Keratinocyte (primary cell): Measurements from ENCODE around the gene PLAAT1. TPM values are rescaled to one million over a fixed set of nuclear protein-coding genes. Genes with fewer than 3 reads are reported as not detected.

Experiments used
- DNase-seq: peaks from one replicate; pipeline ENCODE4 v3.0.0-alpha.2; 2011; ENCODE audit warnings: low read depth, missing footprints, low spot score
- FAIRE-seq: peaks from 2 replicates; lab custom pipeline; 2011; peaks lifted over from hg19 to GRCh38; lab: Jason Lieb, UNC
- H2AFZ ChIP-seq: 2 replicates; pipeline ENCODE4 v1.6.0; 2012; ENCODE audit warnings: low read length, control low read depth, inconsistent platforms; ENCODE audit not compliant: control insufficient read depth
- H3K27ac ChIP-seq: 2 replicates; pipeline ENCODE4 v1.5.1; 2011; ENCODE audit warnings: low read length; ENCODE audit not compliant: control insufficient read depth, insufficient read depth
- H3K27me3 ChIP-seq: 3 replicates; pipeline ENCODE4 v1.6.0; 2011; ENCODE audit warnings: low read length; ENCODE audit not compliant: control insufficient read depth, insufficient read depth; ENCODE audit errors: extremely low read depth
- H3K36me3 ChIP-seq, 2 experiments: 2 replicates in 1 of 2; 3 replicates in 1 of 2; pipeline ENCODE4 v1.5.1; 2011; ENCODE audit warnings: low read length in 2 of 2, mild to moderate bottlenecking in 1 of 2; ENCODE audit not compliant: control insufficient read depth in 2 of 2, insufficient read depth in 2 of 2; ENCODE audit errors: extremely low read depth in 1 of 2
- H3K4me1 ChIP-seq: 3 replicates; pipeline ENCODE4 v1.5.1; 2011; ENCODE audit warnings: low read length; ENCODE audit not compliant: control insufficient read depth, insufficient read depth; ENCODE audit errors: extremely low read depth
- H3K4me2 ChIP-seq: 3 replicates; pipeline ENCODE4 v1.6.0; 2011; ENCODE audit warnings: low read depth, low read length; ENCODE audit not compliant: control insufficient read depth, insufficient read depth; ENCODE audit errors: extremely low read depth
- H3K4me3 ChIP-seq, 3 experiments: fragments of 200-600 bp in 1 of 3; sonication (generic) in 1 of 3; 2 replicates in 2 of 3; 3 replicates in 1 of 3; pipeline ENCODE4 v1.5.1; 2011 to 2016; ENCODE audit warnings: low read length in 3 of 3, mild to moderate bottlenecking in 3 of 3, control low read depth in 2 of 3, inconsistent platforms in 1 of 3, low read depth in 1 of 3, mixed read lengths in 1 of 3, mixed run types in 1 of 3, moderate library complexity in 1 of 3; ENCODE audit not compliant: control insufficient read depth in 2 of 3, insufficient read depth in 2 of 3; ENCODE audit errors: extremely low read depth in 1 of 3
- H3K79me2 ChIP-seq: 2 replicates; pipeline ENCODE4 v1.6.0; 2012; ENCODE audit warnings: low read length; ENCODE audit not compliant: control insufficient read depth, insufficient read depth
- H3K9ac ChIP-seq: 3 replicates; pipeline ENCODE4 v1.6.0; 2011; ENCODE audit warnings: low read length; ENCODE audit not compliant: control insufficient read depth, insufficient read depth; ENCODE audit errors: extremely low read depth
- H3K9me1 ChIP-seq: 3 replicates; pipeline ENCODE4 v1.6.0; 2011; ENCODE audit warnings: low read length; ENCODE audit not compliant: control insufficient read depth, insufficient read depth; ENCODE audit errors: extremely low read depth
- H3K9me3 ChIP-seq: 2 replicates; pipeline ENCODE4 v1.5.1; 2012; ENCODE audit warnings: low read depth, low read length; ENCODE audit not compliant: control insufficient read depth
- H4K20me1 ChIP-seq: 3 replicates; pipeline ENCODE4 v1.6.0; 2011; ENCODE audit warnings: low read length; ENCODE audit not compliant: control insufficient read depth, insufficient read depth; ENCODE audit errors: extremely low read depth
- EZH2 ChIP-seq: IDR thresholded peaks from one replicate; pipeline ENCODE4 v1.6.1; 2012; ENCODE audit warnings: inconsistent platforms, mild to moderate bottlenecking, low read length, moderate library complexity
- dilution Hi-C: fragments of 300-500 bp; cut with MboI; formaldehyde crosslinking; loops from one replicate; pipeline ENCODE4 v1.7.0; 2020; ENCODE audit warnings: low sequenced_read_pairs; ENCODE audit not compliant: extremely low pct_ligation_motif_present
- polyA plus RNA-seq, 5 experiments: library from polyadenylated mRNA; depleted of rRNA in 3 of 5; stranded (reverse) in 3 of 5; stranded (forward) in 1 of 5; unstranded in 1 of 5; fragments of >200 nt; gene quantifications; 1 replicate in 1 of 5; 2 replicates in 3 of 5; 3 replicates in 1 of 5; pipeline versions ENCODE4 v1.2.1 to v1.2.3, GENCODE V29; 2011 to 2012; ENCODE audit warnings: missing spikeins in 2 of 5, low read depth in 1 of 5, low replicate concordance in 1 of 5
- TF ChIP-seq, protein P1 (sequence below), 3 experiments: IDR thresholded peaks in 1 of 3; conservative IDR thresholded peaks in 1 of 3; optimal IDR thresholded peaks in 1 of 3; 2 replicates in 2 of 3; 3 replicates in 1 of 3; pipeline versions ENCODE3 to v1.5.1; 2011; ENCODE audit warnings: low read length in 3 of 3, mild to moderate bottlenecking in 3 of 3, moderate library complexity in 2 of 3, control low read depth in 1 of 3, inconsistent platforms in 1 of 3; ENCODE audit not compliant: insufficient read depth in 2 of 3; ENCODE audit errors: extremely low read depth in 1 of 3

The PLAAT1 gene
- polyA plus RNA-seq, 1 donor (not counting 4 experiments of a cell fraction or from before 2014, with no cell fraction given) = 0.55 TPM

DNA sequence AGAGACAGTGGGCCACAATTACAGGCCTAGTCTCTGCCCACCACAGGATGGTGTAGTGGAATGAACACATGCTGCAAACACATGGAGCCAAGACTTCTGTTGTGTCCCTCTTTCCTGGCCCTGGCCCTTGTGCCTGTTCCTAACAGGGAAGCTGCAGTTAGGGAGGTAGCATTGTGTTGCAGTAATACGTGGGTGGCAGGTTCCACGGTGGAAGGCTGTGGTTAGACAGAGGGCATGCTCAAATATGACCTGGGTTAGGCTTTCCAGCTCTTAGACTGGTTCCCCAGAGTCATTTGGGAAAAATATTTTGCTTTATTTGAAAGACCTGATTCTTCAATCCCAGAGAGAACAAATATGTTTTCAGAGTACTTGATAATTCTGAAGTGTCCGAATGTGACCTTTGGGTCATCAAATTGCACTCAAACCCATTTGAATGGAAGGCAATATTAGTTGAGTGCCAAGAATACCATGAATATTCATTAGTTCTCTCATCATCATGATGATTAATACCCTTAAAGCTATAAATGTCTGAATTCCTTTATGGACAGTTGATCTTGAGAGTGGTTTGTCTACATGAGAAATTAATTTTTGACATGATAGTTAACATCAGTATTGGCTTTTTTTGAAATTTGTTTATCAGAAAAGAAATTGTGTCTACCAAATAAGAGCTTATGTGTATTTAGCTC lies 28.5 kb downstream of the PLAAT1 start:
- dilution Hi-C loops = no loop called here
- FAIRE-seq (no peak), DNase-seq (no peak)
- Histone ChIP-seq H3K27me3 (no peaks in the 10 kb centered on the region), H3K9ac (no peak overlapping the region), H4K20me1 (no peaks in the 10 kb centered on the region), H3K9me1 (no peaks in the 10 kb centered on the region), H3K79me2 (no peaks in the 10 kb centered on the region), H2AFZ (no peak overlapping the region), H3K4me2 (no peak overlapping the region), H3K36me3 (no peaks in the 10 kb centered on the region), H3K9me3 (no peaks in the 10 kb centered on the region), H3K4me3 (no peak overlapping the region), H3K4me1 (no peaks in the 10 kb centered on the region), H3K27ac (no peak overlapping the region)
- no peak for TF ChIP-seq EZH2
- TF ChIP-seq, protein P1, sequence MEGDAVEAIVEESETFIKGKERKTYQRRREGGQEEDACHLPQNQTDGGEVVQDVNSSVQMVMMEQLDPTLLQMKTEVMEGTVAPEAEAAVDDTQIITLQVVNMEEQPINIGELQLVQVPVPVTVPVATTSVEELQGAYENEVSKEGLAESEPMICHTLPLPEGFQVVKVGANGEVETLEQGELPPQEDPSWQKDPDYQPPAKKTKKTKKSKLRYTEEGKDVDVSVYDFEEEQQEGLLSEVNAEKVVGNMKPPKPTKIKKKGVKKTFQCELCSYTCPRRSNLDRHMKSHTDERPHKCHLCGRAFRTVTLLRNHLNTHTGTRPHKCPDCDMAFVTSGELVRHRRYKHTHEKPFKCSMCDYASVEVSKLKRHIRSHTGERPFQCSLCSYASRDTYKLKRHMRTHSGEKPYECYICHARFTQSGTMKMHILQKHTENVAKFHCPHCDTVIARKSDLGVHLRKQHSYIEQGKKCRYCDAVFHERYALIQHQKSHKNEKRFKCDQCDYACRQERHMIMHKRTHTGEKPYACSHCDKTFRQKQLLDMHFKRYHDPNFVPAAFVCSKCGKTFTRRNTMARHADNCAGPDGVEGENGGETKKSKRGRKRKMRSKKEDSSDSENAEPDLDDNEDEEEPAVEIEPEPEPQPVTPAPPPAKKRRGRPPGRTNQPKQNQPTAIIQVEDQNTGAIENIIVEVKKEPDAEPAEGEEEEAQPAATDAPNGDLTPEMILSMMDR (optimal IDR thresholded peaks at IDR 0.05 in 1 of 3, IDR thresholded peaks at IDR 0.05 in 1 of 3, conservative IDR thresholded peaks at IDR 0.05 in 1 of 3; ENCODE audit: extremely low read depth in 1 of 3, insufficient read depth in 2 of 3, low read length in 3 of 3) = no peak

DNA sequence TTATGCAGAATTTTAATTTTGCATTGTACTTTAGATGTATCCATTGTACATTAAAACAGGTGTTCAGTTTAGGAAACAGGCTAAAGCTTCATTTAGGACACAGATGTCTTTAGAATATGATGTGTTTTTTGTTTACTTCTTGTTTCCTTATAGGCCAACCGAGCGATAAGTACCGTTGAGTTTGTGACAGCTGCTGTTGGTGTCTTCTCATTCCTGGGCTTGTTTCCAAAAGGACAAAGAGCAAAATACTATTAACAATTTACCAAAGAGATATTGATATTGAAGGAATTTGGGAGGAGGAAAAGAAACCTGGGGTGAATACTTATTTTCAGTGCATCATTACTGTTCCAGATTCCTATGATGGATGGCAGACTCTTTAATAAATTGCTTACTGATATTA lies 29.4 kb downstream of the PLAAT1 start:
- dilution Hi-C loops = no loop called here
- no peaks in the 10 kb centered on the region for H3K79me2 ChIP-seq
- no peaks in the 10 kb centered on the region for H4K20me1 ChIP-seq
- H3K9ac ChIP-seq = no peak overlapping the region
- TF ChIP-seq, protein P1 (optimal IDR thresholded peaks at IDR 0.05 in 1 of 3, IDR thresholded peaks at IDR 0.05 in 1 of 3, conservative IDR thresholded peaks at IDR 0.05 in 1 of 3; ENCODE audit: extremely low read depth in 1 of 3, insufficient read depth in 2 of 3, low read length in 3 of 3) = no peak
- DNase-seq (no peak), FAIRE-seq (no peak)
- H3K4me3 ChIP-seq = no peak overlapping the region
- no peaks in the 10 kb centered on the region for H3K9me1 ChIP-seq
- no peaks in the 10 kb centered on the region for H3K36me3 ChIP-seq
- no peak overlapping the region for H2AFZ ChIP-seq
- no peaks in the 10 kb centered on the region for H3K27me3 ChIP-seq
- H3K4me2 ChIP-seq = no peak overlapping the region
- no peak overlapping the region for H3K27ac ChIP-seq
- no peaks in the 10 kb centered on the region for H3K9me3 ChIP-seq
- no peaks in the 10 kb centered on the region for H3K4me1 ChIP-seq
